ENCODE data around the gene HS1BP3.

Gene HS1BP3

DNA sequence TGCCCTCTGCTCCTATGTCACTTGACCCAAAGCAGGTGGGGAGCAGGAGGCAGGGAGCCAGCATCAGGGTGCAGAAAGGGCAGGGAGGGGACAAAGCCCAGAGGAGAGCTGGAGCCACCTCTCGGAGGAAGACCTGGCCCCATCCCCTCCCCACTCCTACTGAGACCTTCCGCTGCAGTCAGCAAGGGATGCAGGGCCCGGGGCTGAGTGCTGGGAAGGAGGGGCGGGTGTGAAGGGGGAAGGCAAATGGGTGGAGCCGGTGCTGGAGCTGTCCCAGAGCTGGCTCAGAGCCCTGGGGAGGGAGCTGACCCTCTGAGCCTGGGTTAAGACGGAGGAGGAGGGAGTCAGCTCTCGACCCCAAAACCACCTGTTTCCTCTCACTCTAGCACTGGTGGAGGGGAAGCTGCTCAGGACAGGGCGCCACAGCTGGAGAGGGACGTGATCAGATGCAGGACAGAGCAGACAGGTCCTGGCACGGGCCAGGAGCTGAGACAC, 33.8 kb downstream of the HS1BP3 start:
- DNase-seq (ENCODE audit: low read depth), result no peak

DNA sequence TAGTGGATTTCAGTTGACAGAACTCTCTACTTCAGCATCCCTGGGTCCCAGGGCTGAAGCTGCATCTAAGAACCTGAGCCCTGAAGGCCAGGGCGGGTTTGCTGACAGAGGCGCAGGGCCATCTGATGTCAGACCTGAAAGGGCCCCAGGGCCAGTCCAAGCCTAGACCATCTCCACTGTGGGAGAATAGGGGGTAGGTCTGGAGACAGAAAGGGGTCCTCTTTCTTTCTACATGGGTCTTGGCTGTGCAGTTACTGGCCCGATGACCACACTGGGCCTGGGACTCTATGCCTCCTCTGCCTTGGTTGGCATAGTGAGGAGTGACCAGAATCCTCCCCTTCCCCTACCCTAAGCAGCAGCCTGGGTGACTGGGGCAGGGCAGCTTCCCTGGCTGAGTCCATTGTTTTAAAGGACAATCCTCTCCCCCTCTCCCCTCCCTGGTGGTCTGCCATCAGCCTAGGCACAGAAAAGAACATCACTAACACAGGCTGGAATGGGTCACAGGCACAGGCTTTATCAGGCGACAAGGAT, 34.5 kb downstream of the HS1BP3 start:
- DNase-seq (ENCODE audit: low read depth), result no peak

DNA sequence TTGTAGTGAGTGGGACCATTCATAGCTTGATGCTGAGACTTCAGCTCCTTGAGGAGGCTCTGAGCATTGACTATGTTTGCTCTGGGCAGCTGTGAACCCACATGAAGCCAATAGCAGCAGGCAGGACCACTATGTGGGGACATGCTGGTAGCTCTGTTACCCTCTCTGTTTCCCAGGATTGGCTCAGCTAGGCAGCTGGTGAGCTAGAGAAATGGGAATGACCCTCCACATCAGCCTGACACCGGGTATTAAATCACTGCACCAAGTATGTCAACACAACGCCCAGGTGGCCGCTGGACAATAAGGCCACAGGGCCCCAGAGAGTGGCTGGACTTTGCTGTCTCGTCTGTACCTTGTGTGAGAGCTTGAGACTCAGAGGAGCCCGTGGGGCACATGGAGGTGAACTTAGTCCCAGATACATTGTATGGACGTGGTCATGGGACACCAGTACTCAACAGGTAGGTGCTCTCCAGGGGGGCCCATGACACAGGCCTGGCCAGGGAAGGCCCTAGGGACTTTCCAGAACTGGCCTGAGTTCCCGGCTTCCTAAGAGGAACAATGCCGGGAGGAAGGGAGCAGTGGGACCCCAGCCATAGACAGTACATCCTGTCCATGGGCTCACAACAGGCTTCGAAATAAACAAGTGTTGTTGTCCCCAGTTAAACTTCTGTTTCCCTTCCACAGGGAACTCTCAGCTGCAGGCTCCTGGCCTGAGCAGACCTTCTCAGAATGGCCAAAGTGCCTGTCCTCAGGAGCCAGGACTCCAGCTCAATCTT, 35.2 kb downstream of the HS1BP3 start:
- no peak for DNase-seq (ENCODE audit: low read depth)

DNA sequence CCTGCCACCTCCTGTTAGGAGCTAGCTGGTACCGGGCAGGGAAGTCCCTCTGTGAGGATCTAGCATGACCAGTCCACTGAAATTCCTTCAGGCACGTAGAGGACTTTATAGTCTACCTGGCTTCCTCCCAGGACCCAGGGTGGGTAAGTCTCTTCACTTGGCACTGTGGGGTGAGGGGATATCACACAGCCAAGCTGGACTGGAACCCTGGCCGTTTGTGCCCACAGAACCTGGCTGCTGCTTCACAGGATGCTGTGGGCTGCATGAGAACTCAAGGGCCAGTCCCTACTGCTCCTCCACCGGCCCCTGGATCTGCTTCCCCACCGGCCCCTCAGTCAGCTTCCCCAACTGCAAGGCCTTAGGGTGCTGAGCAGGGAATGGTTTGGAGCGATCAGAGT, 35.8 kb downstream of the HS1BP3 start:
- DNase-seq (ENCODE audit: low read depth), result no peak

DNA sequence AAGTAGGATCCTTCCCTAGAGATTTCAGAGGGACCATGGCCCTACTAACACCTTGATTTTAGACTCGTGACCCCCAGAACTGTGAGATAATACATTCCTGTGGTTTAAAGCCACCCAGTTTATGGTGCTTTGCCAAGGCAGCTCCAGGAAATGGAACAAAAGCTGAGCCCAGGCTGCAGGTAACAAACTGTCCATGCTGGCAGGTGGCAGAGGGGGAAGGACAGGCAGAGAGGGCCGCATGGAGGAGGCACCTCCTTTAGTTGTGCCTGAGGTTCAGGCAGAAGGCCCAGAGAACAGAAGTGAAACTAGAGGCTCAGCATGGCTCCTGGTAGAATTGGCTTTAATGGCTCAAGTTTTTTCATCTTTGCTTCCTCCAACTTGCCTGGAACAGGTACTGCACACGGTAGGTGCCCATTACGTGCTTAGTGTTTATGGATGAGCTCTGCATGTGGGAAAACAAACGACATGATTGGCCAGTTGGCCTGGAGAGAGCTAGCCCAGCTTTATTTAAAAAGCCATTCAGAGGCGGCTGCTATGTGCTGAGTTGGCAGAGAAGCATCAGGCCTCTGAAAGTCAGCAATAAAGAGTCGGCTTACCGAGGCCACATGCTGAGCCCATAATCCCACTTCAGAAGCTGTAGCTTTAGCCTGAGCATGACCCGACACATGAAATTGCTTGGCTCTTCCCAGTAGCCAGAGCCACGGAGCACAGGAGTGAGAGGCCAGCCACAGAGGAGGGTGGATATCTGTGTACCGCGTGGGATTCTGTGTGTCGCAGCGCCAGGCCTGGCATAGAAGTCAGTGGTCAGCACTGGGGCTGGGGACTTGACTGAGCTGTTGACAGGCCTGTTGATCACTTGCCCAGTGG, 36.5 kb downstream of the HS1BP3 start:
- no peak for DNase-seq (ENCODE audit: low read depth)

DNA sequence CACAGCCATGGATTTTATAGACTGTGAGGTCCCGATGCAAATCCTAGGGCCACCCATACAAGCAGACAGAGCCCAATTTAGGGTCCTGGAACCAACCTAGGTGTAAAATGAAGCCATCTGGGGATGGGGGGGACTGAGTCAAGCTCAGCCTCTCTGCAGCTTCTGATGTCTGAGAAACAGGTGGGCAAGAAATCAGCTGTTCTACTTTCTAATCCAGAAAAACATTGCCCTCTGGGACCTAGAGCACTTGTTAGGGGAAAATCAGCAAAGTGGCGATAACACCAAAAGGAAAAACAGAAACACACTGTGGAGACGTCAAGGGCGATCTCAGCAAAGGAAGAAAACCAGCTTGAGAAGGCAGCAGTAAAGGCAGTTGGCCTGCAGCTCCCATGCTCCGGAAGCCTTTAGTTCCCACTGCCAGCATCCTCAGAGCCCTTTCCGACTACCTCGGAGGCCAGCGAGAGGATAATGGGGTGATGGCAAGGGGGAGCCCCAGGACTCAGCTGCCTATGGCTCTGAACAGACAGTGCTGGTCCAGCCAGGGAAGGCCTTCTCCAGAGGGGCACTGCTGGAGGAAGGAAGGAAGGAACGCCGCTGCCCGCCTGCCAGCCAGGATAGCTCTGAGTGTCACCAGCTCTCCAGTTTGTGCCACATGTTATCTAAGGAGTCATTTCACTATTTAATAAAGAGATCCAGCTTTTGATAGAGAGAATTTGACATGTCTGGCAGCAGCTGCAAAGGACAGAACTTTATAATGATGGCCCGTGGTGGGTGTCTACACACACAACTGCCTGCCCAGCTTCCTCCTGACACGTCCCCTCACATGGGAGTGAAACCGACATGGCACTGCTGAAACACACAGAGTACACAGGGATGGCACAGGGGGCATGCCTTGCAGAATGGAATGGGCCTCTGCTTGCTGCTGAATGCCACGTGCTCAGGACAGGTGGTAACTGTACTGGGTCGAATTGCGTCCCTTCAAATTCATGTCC, 37.7 kb downstream of the HS1BP3 start:
- DNase-seq (ENCODE audit: low read depth), result no peak

DNA sequence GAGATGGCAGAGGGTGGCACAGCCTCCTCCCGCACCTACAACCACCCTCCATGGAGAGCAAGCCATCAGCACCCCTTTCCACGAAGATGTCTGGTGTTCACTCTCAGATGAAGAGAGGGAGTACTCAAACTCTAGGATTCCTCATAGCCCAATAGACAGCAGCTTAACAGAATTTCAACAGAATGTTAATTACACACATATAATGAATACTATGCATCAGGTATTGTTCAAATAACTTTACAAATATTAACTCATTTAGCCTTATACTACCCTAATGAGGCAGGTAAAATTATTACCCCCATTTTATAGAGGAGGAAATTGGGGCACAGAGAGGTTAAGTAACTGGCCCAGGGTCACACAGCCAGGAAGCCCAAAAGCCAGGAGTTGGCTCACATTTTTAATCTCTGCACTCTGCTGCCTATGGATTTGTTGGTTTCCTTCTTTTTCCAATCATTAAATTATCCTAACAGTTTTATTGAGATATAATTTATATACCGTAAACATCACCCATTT, 39.0 kb downstream of the HS1BP3 start:
- no peak for DNase-seq (ENCODE audit: low read depth)

DNA sequence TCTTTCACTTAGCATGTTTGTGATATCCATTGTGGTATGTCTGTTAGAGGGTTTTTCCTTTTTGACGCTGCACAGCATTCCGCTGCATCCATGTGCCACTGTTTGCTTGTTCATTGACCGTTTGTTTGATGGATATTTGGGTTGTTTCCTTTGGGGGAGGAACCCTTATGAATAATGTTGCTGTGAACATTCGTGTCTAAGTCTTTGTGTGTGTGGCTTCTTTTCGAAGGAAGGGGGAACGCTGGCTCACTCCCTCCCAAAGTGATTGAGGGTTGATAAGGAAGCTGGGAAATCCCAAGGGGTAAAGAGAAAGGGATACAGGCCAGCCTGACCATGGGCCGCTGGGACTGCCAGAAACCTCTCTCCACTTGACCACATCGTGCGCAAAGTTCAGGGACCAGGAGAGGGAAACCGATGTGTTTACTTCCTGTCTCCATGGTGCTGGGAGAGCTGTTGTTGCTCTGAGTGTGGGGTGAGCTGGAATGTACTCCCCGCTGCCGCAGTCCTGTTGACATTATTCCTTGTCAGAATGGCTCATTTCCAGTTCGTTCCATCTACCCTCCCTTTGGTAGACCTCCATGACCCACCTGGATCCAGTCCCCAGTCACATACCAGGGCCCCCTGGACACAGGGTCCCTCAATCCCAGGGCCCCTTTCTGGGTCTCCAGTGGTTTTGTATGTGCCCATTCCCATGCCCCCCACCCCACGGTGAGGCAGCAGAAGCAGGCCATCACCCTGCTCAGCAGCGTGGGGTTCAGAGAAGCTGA, 39.6 kb downstream of the HS1BP3 start:
- DNase-seq (ENCODE audit: low read depth), result no peak

DNA sequence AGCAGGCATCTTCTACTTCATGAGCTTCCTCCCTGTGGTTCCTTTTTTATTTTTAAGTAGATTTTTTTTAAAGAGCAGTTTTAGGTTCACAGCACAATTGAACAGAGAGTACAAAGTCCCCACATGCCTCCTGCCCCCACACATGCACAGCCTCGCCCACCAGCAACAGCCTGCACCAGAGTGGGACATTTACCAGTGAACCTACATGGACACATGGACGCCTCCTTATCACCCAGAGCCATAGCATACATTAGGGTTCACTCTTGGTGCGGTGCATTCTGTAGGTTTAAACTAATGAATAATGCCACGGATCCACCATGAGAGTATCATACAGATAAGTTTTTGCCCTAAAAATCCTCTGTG, 40.9 kb downstream of the HS1BP3 start:
- no peak for DNase-seq (ENCODE audit: low read depth)

DNA sequence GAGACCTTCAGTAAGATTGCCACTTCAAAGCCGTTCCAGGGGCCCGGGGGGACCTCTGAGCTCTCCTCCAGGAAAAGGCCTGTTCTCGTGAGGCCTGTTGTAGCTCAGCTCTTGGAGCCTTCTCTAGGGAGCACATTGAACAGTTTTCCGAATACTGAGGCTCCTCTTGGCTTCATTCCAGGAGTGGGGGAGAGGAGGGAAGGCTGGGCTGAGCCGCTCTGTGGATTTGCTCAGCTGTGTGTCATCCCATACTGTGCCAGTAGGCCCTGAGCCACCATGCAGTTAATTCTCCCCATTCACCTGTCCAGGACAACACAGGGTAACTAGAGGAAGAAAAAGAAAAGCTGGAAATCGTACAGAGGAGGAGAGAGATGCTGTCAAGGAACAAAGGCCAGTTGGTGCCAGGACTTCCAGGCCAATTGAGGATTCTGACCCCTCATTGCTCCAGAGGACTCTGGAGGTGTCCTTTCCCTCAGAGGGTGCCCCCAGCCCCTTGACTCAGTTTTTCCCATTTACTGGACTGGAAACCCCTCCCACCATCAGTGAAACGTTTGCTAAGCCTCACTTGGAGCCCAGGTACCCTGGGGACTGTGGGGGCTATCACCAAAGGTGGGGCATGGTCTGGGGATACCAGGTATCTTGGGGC, 41.4 kb downstream of the HS1BP3 start:
- DNase-seq (ENCODE audit: low read depth), result no peak

DNA sequence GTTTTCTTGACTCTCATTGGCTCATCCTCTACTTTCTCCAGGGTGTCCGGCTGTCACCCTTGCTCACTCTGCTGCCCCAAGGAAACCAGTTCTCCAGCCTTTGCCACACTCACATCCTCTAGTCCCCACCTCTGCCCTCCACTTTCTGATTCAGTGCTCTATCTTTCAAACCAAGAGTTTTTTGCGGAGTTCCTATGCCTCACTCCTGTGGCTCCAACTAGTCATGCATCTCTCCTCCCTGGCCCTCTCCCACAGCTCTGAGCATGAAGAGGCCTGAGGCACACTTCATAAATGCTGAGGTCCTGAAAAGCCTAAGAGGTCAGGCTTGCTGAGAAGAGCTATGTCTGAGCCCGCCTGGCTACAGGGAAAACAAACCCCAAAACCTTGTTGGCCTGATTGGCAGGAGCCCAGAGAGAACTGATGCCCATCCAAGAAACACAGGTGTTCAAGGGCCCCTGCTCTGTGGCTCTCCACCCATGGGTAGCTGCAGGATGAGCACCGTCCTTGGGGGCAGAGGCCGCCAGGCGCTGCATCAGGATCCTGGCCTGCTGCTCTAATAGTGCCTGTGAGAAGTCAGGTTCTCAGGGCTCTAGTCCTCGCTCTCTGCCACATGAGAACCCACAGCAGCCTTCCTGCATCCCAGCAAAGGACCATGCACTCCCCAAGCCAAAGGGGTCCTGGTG, 42.1 kb downstream of the HS1BP3 start:
- DNase-seq (ENCODE audit: low read depth), result no peak

DNA sequence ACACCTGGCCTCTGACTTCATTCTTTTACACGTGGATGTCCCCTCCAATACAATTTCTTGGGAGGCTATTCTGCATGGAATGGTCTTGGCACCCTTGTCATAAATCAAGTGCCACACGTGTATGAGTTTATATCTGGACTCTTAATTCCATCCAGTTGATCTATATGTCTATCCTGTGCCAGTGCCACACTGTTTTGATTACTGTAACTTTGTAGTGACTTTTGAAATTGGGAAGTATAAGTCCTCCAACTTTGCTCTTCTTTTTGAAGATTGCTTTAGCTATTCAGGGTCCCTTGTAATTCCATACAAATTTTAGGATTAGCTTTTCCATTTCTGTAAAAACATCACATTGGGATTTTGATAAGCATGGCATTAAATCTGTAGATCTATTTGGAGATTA, 43.5 kb downstream of the HS1BP3 start:
- DNase-seq (ENCODE audit: low read depth), result no peak

DNA sequence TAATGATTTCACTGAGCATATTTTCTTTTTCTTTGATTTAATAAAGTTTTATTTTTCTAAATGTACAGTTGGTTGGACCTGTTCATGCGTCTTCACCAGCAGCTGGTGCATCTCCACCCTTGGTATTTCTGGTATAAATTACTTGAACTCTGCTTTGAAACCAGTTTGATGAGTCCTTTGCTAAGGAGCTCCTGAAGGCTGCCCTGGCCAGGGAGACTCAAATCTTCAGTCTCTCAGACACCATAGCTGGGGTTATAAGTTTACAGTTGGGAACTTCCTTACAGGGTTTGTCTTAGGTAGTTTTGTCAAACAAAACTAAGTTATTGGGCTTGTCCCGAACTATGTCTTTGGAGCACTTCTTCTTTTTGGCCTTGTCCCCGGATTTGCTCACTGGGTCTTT, 44.7 kb downstream of the HS1BP3 start:
- no peak for DNase-seq (ENCODE audit: low read depth)

DNA sequence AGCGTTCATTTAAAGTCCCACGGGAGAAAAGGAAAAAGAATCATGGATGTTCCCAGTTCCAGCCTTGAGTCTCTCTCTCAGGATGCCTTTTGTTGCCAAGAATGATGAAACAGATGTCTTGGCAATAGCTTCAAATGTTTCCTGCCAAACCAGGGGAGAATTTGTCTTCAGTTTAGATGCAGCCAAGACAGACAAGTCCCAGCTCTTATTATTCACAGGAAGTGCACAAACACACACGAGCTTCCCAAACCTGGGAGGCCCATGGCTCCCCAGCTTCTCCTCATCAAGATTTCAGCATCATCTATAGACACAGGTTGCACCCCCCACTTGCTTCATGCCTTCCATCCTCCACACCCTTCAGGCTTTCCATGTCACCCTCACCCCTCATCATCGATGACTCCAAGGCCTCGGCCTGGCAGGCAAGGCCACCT, 45.9 kb downstream of the HS1BP3 start:
- DNase-seq (ENCODE audit: low read depth), result no peak

DNA sequence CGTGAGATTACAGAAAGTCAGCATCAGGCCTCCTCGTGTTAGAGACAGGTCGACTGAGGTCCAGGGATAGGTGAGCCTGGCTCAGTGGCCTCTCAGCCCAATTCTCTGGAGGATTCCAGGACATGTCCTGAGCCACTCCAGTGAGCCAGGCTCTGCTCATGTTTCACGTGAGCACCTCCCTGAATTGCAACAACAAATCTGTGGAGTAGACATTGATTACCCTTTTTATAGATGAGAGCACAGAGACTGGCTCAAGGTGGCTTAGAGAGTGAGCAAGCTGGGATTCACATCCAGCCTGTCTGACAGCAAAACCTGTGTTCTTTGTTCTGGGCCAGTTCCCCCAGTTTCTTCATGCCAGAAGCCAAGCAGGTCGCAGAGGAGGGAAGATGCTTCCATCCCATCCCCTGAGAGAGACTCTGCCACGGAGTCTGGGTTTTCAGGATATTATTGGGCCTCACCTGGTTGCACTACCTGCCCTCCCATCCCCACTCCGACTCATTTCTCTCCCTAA, 46.4 kb downstream of the HS1BP3 start:
- no peak for DNase-seq (ENCODE audit: low read depth)

DNA sequence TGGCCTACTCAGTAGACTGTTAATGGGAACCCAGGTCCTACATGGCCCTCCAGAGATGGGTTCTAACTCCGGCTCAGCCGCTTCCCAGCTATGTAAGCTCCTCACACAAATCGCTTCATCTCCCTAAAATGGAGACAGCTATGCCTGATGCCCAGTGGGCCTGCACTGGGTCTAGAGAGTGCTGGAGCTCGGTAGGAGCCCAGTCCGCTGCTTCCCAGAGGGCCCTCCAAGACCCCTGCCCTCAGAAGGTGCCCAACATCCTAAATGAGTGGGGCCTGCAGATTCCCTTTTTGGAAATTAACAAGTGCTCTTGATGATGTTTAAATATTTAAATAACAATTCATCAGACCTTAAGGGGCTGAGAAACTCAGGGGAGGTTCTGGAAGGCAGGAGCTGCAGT, 47.1 kb downstream of the HS1BP3 start:
- DNase-seq (ENCODE audit: low read depth), result no peak

DNA sequence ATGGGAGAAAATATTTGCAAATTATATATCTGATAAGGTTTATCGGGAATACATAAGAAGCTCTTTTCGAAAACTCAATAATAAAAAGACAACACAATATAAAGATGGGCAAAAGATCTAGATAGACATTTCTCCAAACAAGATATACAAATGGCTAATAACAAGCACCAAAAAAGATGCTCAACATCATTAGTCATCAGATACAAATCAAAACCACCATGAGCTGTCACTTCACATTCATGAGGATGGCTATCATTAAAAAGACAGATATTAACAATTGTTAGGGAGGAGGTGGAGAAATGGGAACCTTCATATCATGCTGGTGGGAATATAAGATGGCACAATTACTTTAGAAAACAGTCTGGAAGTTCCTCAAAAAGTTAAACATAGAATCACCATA, 48.1 kb downstream of the HS1BP3 start:
- DNase-seq (ENCODE audit: low read depth), result no peak

DNA sequence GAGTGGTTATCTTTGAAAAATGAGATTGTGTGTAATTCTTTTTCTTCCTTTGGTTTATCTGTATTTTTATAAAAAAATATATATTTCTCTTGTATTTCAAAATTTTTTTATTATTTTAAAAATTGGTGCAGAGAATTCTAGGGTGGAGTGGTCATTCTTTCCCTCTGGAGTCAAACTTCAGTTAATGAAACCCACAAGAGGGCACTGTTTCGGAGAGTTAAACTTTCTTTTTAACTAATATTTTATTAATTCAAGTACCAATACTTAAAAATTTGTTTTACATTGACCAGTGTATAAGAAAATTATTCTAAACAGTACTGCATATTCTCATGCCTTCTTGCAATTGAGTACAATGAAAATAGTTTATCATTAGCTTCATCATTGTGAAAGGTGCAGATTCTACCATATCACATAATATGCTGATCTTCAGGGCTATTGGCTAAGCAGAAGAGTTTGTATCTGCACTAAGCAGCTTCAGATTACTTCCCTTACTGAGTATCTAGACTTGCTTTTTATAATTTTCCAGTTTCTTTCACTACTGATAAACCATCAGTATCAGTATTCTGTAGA, 50.1 kb downstream of the HS1BP3 start:
- DNase-seq (ENCODE audit: low read depth), result no peak

DNA sequence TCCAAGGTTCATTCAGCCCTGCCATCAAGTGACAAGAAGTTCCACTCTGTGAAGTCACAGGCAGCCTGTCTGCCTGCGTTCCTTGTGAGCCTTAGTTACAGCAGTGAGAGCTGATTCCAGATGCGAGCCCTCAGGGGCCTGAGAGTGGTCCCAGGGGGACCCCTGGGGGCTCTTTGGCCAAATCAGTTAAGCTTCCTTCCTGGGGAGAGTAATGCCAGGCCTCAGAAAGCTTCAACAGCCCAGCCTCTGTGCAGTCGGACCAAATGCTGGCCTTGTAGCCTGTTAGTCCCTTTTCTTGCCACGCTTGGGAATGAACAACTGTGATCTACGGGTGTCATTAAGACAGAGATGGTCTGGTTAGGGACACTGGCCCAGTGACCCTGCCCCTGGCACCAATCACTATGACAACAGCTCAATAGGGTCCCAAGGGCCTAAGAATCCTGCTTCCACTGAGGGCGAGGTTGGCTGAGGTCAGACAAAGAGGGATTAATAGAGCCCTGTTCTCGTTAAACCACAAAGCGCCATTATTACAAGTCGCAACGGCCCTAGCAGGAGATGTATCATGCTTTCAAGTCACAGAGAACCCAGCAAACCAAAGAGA, 50.9 kb downstream of the HS1BP3 start:
- no peak for DNase-seq (ENCODE audit: low read depth)
